ENCODE results near the gene MROH9.

The MROH9 gene

DNA sequence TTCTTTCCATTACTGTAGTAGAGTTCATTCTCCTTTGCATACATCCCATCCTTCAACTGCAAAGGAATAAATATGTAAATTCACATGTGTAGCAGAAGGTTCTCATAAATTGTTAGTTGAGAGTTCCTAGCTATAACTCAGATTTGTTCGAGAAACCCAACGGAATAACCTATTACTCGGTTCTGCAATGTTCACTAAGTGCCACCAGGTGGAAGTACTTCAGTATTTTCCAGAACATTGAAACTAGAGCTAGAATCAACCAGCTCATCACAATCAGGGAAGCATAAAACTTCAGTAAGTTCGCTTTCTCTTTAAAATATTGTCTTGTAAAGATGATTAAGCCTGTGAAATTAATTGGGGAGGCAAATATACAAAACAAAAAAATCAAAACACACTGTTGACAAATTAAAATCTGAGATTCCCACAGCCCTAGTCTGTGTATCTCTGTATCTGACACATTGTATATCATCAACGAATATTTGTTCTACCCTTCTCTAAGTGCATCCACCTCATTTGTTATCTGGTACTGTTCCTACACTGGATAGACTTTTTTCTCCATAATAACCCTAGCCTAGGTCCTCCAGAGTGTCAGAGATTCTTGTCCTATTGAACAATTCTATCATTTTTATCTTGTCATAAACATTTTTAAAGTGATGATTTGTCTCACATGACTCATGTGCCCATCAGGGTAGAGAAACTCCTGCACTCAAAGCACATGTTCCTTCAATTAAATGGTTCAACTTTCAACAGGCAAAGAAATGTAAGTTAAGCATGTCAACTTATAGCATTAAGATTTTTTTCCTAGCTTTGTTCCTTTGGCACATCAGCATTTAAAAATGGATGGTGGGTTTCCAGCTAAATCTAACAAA is 31.9 kb downstream of the MROH9 start:
- peak in 1 of 2 donors; percentile 7 for DNase-seq

- no peak for DNase-seq
Observed at GRCh38 chr1:170970256-170970655, 34.9 kb downstream of the MROH9 start.

- no peak for DNase-seq
Observed at GRCh38 chr1:170978371-170978910, 43.1 kb downstream of the MROH9 start.

DNA sequence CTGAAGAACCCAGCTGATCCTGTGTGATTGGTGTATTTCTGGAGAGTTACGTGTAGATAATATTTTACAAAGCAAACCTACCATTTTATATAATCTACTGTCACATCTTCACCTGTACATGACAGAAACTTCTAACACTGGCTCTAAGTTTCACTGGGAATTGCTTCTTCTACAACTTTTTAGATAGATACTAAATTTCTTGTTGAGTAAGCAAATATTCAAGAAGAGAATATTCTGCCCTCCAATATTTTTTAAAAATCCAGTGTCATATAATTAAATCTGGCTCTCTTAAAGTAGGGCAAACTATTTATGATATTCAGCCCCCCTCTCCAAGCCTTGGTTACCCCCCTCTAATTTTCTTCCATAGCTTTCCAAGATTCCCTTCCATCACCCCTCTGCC is 50.1 kb downstream of the MROH9 start:
- no peak for DNase-seq

- DNase-seq, result no peak
Observed at GRCh38 chr1:170986901-170987300, 51.6 kb downstream of the MROH9 start.

DNA sequence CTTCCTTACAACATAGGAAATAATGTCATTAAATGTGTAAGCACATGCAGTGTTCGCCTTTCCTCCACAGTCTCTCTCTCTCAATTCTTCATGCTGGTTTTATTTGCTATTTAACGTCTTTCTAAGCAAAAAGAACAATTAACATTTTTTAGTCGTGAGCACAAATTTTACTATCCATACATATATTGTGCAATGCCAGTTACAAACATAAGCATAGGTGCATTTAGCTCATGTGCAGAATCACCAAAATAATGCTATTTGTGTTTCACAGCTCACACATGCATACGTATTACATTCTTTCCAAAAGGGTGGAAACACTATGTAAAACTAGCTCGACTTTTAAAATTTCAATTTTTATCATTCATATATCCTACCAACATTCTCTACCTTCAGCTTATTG is 52.1 kb downstream of the MROH9 start:
- DNase-seq, result no peak

GRCh38 chr1:170993151-170993550 is 57.8 kb downstream of the MROH9 start:
- no peak for DNase-seq

DNA sequence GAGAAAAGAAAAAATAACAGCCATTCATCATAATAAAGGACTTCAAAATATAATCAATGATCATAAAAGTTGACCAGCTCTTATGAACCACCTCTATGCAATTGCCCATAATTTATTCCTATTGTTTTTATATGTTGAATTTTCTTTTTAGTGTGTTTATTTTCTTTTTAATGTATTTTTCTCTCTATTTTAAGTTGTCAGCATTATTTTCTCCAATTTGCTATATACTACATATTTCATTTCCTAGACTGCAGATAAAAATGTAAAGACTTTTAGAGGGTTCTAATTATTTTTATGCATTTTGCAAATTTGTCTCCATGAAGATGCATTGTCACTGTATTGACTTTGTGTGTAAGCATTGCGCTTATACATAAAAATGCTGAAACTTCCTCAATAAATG is 58.4 kb downstream of the MROH9 start:
- no peak for DNase-seq

DNA sequence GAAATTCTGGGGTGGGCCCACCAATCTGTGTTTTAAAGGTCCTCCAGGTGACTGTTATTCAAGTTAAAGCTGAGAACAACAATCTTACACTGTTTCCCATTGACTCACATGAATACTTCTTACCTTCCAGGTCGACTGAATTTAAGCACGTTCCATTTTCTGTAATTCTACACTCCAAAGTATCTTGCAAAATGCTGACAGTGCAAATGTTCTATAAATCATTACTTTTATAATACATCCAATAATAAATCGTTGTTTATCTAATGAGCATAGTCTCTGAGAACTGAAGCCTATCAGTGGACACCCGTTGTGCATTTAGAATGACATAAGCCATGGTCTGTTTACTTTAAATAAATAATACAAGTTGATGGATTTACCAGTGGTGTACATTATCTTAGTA is 79.5 kb downstream of the MROH9 start:
- no peak for DNase-seq

GRCh38 chr1:171017426-171017825 is 82.1 kb downstream of the MROH9 start:
- DNase-seq, result no peak

DNA sequence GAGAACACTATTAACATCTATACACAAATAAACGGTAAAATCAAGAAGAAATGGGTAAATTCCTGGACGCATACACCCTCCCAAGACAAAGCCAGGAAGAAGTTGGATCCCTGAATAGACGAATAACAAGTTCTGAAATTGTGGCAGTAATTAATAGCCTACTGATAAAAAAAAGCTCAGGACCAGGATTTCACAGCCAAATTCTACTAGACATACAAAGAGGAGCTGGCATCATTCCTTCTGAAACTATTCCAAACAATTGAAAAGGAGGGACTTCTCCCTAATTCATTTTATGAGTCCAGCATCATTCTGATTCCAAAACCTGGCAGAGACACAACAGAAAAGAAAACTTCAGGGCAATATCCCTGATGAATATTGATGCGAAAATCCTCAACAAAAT is 84.6 kb downstream of the MROH9 start:
- DNase-seq, result no peak

DNA sequence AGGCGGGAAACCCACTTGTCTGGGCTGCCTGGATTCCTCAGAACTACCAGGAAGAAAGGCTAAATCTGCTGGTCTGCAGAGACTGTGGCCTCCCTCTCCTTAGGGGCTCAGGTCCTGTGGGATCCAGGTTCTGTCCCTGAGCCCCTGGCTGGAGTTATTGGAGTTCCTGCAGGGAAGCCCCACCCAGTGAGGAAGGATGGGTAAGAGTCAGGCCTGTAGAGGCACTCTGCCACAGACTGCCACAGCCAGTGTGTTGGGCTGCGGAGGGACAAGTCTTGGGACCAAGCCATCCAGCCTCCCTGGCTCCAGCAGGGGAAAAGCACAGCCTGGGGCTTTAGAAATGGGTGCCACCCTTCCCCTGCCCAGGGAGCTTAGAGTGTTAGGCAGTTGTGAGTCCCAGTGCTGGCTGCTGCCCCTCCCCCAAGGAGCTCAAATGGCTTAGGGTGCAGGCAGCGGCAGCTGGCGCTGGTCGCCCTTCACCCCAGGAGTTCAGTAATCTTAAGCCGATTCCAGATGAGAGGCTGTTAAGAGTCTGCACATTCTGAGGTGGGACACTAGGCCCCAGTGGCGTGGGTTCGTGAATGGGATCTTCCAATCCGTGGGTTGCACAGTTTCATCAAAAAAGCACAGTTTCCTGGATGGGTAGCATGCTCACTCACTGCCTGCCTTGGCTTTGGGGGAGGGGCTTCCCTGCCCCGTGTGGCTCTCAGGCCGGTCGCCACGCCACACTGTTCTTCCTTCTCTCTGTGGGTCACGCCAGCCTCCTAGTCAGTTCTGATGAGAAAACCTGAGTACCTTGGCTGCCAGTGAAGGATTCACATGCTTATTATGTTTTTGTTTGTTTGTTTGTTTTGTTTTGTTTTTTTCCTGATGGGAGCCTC is 97.7 kb downstream of the MROH9 start:
- no peak for DNase-seq

DNA sequence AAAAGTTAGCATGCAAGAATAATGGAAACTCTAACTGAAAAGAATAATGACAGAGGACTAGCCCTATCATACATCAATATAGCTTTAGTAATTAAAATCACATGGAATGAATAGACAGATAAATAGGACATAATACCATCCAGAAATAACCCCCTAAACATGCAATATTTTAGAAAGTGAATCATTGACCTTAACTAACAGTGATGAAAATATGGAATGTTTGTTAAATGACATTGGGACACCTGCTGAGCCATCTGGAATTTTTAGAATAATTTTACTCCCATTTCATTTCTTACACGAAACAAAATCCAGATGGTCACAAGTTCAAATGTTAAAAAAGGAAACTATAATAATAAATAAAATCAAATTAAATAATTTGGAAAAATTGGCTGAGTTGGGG is 102.3 kb downstream of the MROH9 start:
- no peak for DNase-seq

DNA sequence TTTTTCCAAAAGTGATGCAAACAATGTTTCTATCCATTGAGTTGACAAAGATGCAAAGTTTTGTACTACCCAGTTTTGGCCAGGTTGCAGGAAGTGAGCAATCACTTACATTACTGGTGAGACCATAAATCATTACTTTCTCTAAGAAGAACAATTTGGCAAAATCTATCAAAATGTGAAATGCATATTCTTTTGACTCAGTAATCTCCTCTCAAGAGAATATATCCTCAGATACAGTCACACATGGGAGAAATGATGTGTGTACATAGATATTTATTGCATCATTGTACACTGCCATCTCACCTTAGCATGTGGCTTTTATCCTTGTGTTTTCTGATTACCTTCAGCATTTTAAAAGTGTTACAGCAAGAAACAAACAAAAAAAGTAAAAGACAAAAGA is 103.0 kb downstream of the MROH9 start:
- no peak for DNase-seq

DNA sequence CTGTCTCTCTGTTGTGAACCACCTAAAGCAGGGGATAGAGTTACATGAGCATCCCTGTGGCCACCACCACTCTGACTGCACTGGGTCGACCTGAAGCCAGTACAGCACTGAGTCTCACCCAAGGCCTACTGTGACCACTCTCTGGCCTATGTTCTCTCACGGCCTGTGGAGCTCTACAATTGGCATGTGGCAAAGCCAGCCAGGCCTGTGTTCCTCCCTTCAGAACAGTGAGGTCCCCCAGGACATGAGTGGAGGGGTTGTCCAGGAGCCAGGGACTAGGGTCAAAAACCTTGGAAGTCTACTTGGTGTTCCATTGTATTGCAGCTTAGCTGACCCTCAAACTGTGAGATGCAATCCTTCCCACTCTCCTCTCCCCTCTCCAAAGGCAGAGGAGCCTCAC is 112.7 kb downstream of the MROH9 start:
- DNase-seq, result no peak

DNA sequence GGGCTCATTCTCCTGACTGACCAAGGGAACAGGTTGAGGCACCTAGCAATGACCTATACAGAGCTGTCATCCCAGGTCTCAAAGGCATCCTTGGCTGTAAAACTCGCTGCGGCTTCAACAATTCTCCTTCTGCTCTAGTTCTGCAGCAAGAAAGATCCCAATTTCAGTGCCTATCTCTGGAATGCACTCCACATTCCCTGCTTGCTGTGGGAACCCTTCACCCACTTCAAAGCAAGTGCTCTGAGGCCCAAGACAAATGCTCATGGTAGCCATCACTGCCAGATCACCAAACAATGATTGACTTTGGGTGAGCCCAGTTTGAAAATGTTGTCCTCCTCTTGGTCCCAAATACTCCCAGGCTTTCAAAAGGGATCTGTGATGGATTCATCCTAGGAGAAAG is 117.6 kb downstream of the MROH9 start:
- DNase-seq, result no peak

DNA sequence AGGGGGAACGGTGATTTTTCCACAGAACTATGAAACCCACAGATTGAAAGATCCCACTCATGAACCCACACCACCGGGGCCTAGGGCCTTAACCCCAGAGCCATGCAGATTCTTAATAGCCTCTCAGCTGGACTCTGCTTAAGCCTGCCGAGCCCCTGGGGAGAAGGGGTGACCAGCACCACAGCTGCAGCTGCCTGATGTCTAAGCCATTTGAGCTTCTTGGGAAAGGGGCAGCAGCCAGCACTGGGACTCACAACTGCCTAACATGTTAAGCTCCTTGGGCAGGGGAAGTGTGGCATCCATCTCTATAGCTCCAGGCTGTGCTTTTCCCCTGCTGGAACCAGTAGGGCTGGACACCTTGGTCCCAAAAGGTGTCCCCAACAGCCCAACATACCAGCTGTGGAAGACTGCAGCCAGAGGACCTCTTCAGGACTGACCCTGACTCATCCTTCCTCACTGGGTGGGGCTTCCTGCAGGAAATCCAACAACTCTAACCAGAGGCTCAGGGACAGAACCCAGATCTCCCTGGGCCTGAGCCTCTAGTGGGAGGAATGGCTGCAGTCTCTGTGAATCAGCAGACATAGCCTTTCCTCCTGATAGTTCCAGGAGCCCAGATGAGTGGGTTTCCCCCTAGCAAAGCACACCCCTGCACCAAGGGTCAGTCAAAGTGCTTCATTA is 120.8 kb downstream of the MROH9 start:
- DNase-seq, result no peak

DNA sequence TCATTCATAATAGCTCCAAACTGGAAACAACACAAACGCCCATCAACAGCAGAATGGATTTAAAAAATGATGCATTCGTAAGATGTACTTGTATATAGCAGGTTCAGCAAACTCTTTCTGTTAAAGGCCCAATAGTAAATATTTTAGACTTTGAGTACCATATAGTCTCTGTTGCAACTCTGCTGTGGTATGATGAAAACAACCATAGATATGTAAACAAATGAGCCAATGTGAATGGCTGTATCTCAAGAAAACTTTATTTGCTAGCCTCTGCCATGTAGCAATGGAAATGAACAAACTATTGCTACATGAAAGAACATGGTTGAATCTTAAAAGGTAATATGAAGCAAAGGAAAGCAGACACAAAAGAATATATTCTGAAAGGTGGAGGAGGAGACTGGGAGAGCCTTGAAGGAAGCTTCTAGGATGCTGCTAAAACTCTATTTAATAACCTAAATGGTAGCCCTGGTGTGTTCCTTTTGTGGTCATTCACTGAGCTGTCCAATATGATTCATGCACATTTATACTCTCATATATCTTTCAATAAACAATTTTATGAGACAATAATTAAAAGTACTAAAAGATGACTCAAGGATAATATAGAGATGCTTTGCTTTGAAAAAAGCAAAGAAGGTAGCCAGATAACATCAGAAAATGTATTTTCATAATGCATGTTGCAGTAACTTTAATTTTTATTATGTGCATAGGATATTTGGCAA is 126.2 kb downstream of the MROH9 start:
- DNase-seq, result no peak

GRCh38 chr1:171062902-171063301 is 127.6 kb downstream of the MROH9 start:
- no peak for DNase-seq

GRCh38 chr1:171075041-171075440 is 139.7 kb downstream of the MROH9 start:
- DNase-seq, result no peak

DNA sequence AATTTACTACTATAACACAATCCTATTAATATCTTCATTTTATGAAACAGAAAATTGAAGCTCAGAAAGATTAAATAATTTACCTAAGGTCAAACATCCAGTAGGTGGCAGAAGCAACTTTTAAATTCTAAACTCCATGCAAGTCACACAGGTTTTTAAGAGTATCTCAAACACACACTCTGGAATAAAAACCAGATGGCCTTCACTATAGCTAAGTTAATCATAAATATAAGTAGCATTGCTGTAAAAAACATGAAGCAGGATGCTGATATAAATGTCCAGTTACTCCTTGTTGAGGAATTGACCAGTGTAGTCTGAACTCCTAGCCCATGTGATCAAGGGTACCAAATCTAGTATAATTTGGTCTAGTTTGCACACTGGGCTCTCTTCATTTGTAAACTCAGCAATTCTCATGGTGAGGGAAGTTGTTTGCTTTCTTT is 146.0 kb downstream of the MROH9 start:
- DNase-seq, result no peak

- no peak for DNase-seq
Observed at GRCh38 chr1:171081763-171082201, 146.4 kb downstream of the MROH9 start.
